Kidney (tissue), 14 donors: ENCODE measurements around the gene FAAH. TPM values are rescaled to one million over a fixed set of nuclear protein-coding genes. Genes with fewer than 3 reads are reported as not detected.

ENCODE experiments used
- DNase-seq, 5 donors: peaks; one replicate each; pipeline ENCODE4 v3.0.0-alpha.2; 2013 to 2020
- FAIRE-seq: peaks from 2 replicates; lab custom pipeline; 2012; peaks lifted over from hg19 to GRCh38; lab: Jason Lieb, UNC
- H3K27ac ChIP-seq, 2 donors: one replicate each; pipeline ENCODE4 v1.7.0; 2013; ENCODE audit warnings: low read depth in 2 of 2, low read length in 2 of 2, inconsistent platforms in 1 of 2
- H3K27me3 ChIP-seq: one replicate; pipeline ENCODE4 v1.7.1; 2013; ENCODE audit warnings: low read length, inconsistent platforms; ENCODE audit not compliant: control insufficient read depth, insufficient read depth
- H3K36me3 ChIP-seq, 3 donors: one replicate each; pipeline versions ENCODE4 v1.7.0 to v1.7.1; 2013; ENCODE audit warnings: low read length in 3 of 3, control low read depth in 1 of 3, inconsistent platforms in 1 of 3; ENCODE audit not compliant: insufficient read depth in 3 of 3, control insufficient read depth in 2 of 3
- H3K4me1 ChIP-seq, 3 donors: one replicate each; pipeline versions ENCODE4 v1.7.0 to v1.7.1; 2013; ENCODE audit warnings: low read length in 3 of 3, inconsistent platforms in 1 of 3, low read depth in 1 of 3; ENCODE audit not compliant: control insufficient read depth in 2 of 3, insufficient read depth in 2 of 3
- H3K4me3 ChIP-seq, 3 donors: one replicate each; pipeline versions ENCODE4 v1.7.0 to v1.8.1; 2013; ENCODE audit warnings: low read length in 3 of 3, control low read depth in 1 of 3, inconsistent platforms in 1 of 3
- H3K9ac ChIP-seq, 3 donors: one replicate each; pipeline versions ENCODE4 v1.7.0 to v1.7.1; 2013; ENCODE audit warnings: low read length in 3 of 3, control low read depth in 1 of 3, inconsistent platforms in 1 of 3
- H3K9me3 ChIP-seq, 3 donors: one replicate each; pipeline versions ENCODE4 v1.7.0 to v1.7.1; 2013; ENCODE audit warnings: low read length in 3 of 3, control low read depth in 1 of 3, inconsistent platforms in 1 of 3; ENCODE audit not compliant: control insufficient read depth in 2 of 3, insufficient read depth in 1 of 3
- intact Hi-C: fragments of 100-400 bp; cut with DNase I; formaldehyde crosslinking; loops from one replicate; pipeline ENCODE4 v1.11.1; 2022
- polyA plus RNA-seq: library from polyadenylated mRNA; stranded (reverse); fragments of 350-450 nt; fragmentation: Illumina TruSeq; extraction: RNeasy Lipid Tissue Mini Kit (QIAGEN cat#74804); gene quantifications from one replicate; pipeline ENCODE4 v1.2.3, GENCODE V29; 2014; ENCODE audit warnings: low read depth, low replicate concordance; ENCODE audit not compliant: insufficient read depth
- total RNA-seq: library from RNA; stranded (reverse); fragmentation: NEBNext Ultra II Directional; extraction: Animal tissue kit (Norgen Biotek cat#: 25700); gene quantifications from one replicate; pipeline ENCODE4 v1.2.1, GENCODE V29; 2021
- TF ChIP-seq, protein P1 (sequence below): IDR thresholded peaks from 3 replicates; pipeline ENCODE4 v1.5.1; 2012; ENCODE audit warnings: mild to moderate bottlenecking, moderate library complexity, borderline replicate concordance; ENCODE audit not compliant: insufficient read depth; ENCODE audit errors: extremely low read depth
- donor health status: control.
- donor health status: control.
- donor health status: control.
- donor health status: control.
- donor health status: control.
- donor health status: DM: yes; HTN: yes; CAD: no.
- donor health status: Normal renal cell carcinoma (clear cell type).

Gene FAAH
- total and polyA plus RNA-seq, 2 donors from 2014 or later, result 39.3 to 50.7 TPM

GRCh38 chr1:46400421-46400820 lies 6.3 kb downstream of the FAAH start:
- FAIRE-seq (no peak), DNase-seq (no peak)
- H3K27me3 ChIP-seq, result no peaks in the 10 kb centered on the region
- intact Hi-C loops, result no loop called here
- TF ChIP-seq, protein P1, sequence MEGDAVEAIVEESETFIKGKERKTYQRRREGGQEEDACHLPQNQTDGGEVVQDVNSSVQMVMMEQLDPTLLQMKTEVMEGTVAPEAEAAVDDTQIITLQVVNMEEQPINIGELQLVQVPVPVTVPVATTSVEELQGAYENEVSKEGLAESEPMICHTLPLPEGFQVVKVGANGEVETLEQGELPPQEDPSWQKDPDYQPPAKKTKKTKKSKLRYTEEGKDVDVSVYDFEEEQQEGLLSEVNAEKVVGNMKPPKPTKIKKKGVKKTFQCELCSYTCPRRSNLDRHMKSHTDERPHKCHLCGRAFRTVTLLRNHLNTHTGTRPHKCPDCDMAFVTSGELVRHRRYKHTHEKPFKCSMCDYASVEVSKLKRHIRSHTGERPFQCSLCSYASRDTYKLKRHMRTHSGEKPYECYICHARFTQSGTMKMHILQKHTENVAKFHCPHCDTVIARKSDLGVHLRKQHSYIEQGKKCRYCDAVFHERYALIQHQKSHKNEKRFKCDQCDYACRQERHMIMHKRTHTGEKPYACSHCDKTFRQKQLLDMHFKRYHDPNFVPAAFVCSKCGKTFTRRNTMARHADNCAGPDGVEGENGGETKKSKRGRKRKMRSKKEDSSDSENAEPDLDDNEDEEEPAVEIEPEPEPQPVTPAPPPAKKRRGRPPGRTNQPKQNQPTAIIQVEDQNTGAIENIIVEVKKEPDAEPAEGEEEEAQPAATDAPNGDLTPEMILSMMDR, result no peak
- peaks cover 0 to 5% (median 0%) of the 10 kb centered on the region in 3 donors for H3K4me1 ChIP-seq
- H3K9me3 ChIP-seq, result no peaks in the 10 kb centered on the region
- no peak overlapping the region for H3K9ac ChIP-seq
- H3K27ac ChIP-seq, result no peak overlapping the region
- H3K4me3 ChIP-seq, result no peak overlapping the region
- H3K36me3 ChIP-seq, result peaks cover 0 to 3% (median 0%) of the 10 kb centered on the region in 3 donors

GRCh38 chr1:46401154-46401913 lies 7.2 kb downstream of the FAAH start:
- no peak overlapping the region for H3K9ac ChIP-seq
- intact Hi-C loops, result no loop called here
- no peak for DNase-seq

GRCh38 chr1:46401964-46402626 lies 8.0 kb downstream of the FAAH start:
- Histone ChIP-seq H3K36me3 (peaks cover 0 to 3% (median 3%) of the 10 kb centered on the region in 3 donors), H3K4me3 (no peak overlapping the region), H3K4me1 (peaks cover 0 to 8% (median 0%) of the 10 kb centered on the region in 3 donors), H3K9me3 (no peaks in the 10 kb centered on the region), H3K27ac (no peak overlapping the region), H3K9ac (no peak overlapping the region), H3K27me3 (no peaks in the 10 kb centered on the region)
- DNase-seq (peak in 4 of 5 donors; percentile 24 to 92 (median 50)), FAIRE-seq (no peak)
- TF ChIP-seq, protein P1, result peak; percentile 16
- intact Hi-C loops, result no loop called here

More at GRCh38 chr1:46401154-46401913, 7.2 kb downstream of the FAAH start:
- TF ChIP-seq, protein P1, result no peak
- no peak for FAIRE-seq
- H3K4me3 ChIP-seq, result no peak overlapping the region
- peaks cover 0 to 8% (median 0%) of the 10 kb centered on the region in 3 donors for H3K4me1 ChIP-seq
- H3K36me3 ChIP-seq, result peaks cover 0 to 3% (median 0%) of the 10 kb centered on the region in 3 donors
- no peaks in the 10 kb centered on the region for H3K9me3 ChIP-seq
- H3K27ac ChIP-seq, result no peak overlapping the region
- no peaks in the 10 kb centered on the region for H3K27me3 ChIP-seq
